ENCODE measurements around the gene CLDN6. TPM values are rescaled to one million over a fixed set of nuclear protein-coding genes. Genes with fewer than 3 reads are reported as not detected.
A peak's percentile ranks its signal among the peaks of the same experiment; 100 is the strongest.
"Not testable (repeated sequence)": the region's sequence is repeated elsewhere in the genome, so short reads cannot be mapped to it uniquely, and the experiment has no call there.

CLDN6 gene
- total RNA-seq, 1 experiment from 2014 or later: not detected

GRCh38 chr16:3056336-3057180 lies 38.6 kb upstream of the CLDN6 start:
- Histone ChIP-seq H3K27ac (no peak overlapping the region), H3K4me1 (peaks cover 20% of the 10 kb centered on the region), H3K4me3 (no peak overlapping the region), H3K36me3 (no peaks in the 10 kb centered on the region), H3K27me3 (no peaks in the 10 kb centered on the region), H3K9me3 (replicated peaks) (no peaks in the 10 kb centered on the region)
- DNase-seq: no peak

GRCh38 chr16:3055734-3056115 lies 37.7 kb upstream of the CLDN6 start:
- H3K4me1 ChIP-seq: peaks cover 12% of the 10 kb centered on the region
- not testable (repeated sequence) for H3K27me3 ChIP-seq; DNase-seq; H3K9me3 ChIP-seq (replicated peaks); H3K4me3 ChIP-seq; H3K36me3 ChIP-seq; H3K27ac ChIP-seq

GRCh38 chr16:3054965-3055733 lies 37.2 kb upstream of the CLDN6 start:
- DNase-seq: no peak
- H3K4me3 ChIP-seq: no peak overlapping the region

GRCh38 chr16:3053330-3053710 lies 35.3 kb upstream of the CLDN6 start:
- not testable (repeated sequence) for DNase-seq; H3K4me1 ChIP-seq; H3K9me3 ChIP-seq (replicated peaks); H3K27me3 ChIP-seq; H3K4me3 ChIP-seq; H3K27ac ChIP-seq; H3K36me3 ChIP-seq

More at GRCh38 chr16:3054965-3055733, 37.2 kb upstream of the CLDN6 start:
- Histone ChIP-seq H3K9me3 (replicated peaks) (no peaks in the 10 kb centered on the region), H3K36me3 (no peaks in the 10 kb centered on the region), H3K27me3 (no peaks in the 10 kb centered on the region), H3K27ac (no peak overlapping the region), H3K4me1 (peaks cover 7% of the 10 kb centered on the region)

GRCh38 chr16:3052571-3053329 lies 34.8 kb upstream of the CLDN6 start:
- not testable (repeated sequence) for H3K4me1 ChIP-seq; H3K4me3 ChIP-seq; H3K27me3 ChIP-seq; H3K36me3 ChIP-seq; H3K9me3 ChIP-seq (replicated peaks); H3K27ac ChIP-seq; DNase-seq

GRCh38 chr16:3051494-3051893 lies 33.5 kb upstream of the CLDN6 start:
- no peaks in the 10 kb centered on the region for H3K9me3 ChIP-seq (replicated peaks)
- H3K4me3 ChIP-seq: no peak overlapping the region
- H3K27me3 ChIP-seq: peaks cover 5% of the 10 kb centered on the region
- DNase-seq: no peak
- H3K27ac ChIP-seq: no peak overlapping the region
- H3K36me3 ChIP-seq: no peaks in the 10 kb centered on the region
- H3K4me1 ChIP-seq: no peaks in the 10 kb centered on the region

- no peak for DNase-seq
- H3K36me3 ChIP-seq: no peaks in the 10 kb centered on the region
These were observed 33.0 kb upstream of the CLDN6 start for GRCh38 chr16:3051009-3051408.

GRCh38 chr16:3050487-3050886 lies 32.5 kb upstream of the CLDN6 start:
- H3K27ac ChIP-seq: no peak overlapping the region
- H3K9me3 ChIP-seq (replicated peaks): no peaks in the 10 kb centered on the region
- no peaks in the 10 kb centered on the region for H3K4me1 ChIP-seq
- peaks cover 5% of the 10 kb centered on the region for H3K27me3 ChIP-seq
- DNase-seq: no peak
- H3K36me3 ChIP-seq: no peaks in the 10 kb centered on the region
- H3K4me3 ChIP-seq: no peak overlapping the region

More at GRCh38 chr16:3051009-3051408, 33.0 kb upstream of the CLDN6 start:
- Histone ChIP-seq H3K27me3 (peaks cover 5% of the 10 kb centered on the region), H3K9me3 (replicated peaks) (no peaks in the 10 kb centered on the region), H3K4me1 (no peaks in the 10 kb centered on the region), H3K27ac (no peak overlapping the region), H3K4me3 (no peak overlapping the region)

GRCh38 chr16:3049921-3050481 lies 32.0 kb upstream of the CLDN6 start:
- Histone ChIP-seq H3K4me1 (no peaks in the 10 kb centered on the region), H3K4me3 (no peak overlapping the region), H3K9me3 (replicated peaks) (no peaks in the 10 kb centered on the region), H3K36me3 (no peaks in the 10 kb centered on the region), H3K27ac (no peak overlapping the region), H3K27me3 (peaks cover 5% of the 10 kb centered on the region)
- DNase-seq: no peak

GRCh38 chr16:3047387-3047720 lies 29.4 kb upstream of the CLDN6 start:
- no peak overlapping the region for H3K4me3 ChIP-seq

GRCh38 chr16:3046641-3047386 lies 28.8 kb upstream of the CLDN6 start:
- no peaks in the 10 kb centered on the region for H3K4me1 ChIP-seq
- no peak overlapping the region for H3K4me3 ChIP-seq
- H3K27ac ChIP-seq: no peak overlapping the region
- no peaks in the 10 kb centered on the region for H3K36me3 ChIP-seq
- DNase-seq: no peak
- peaks cover 5% of the 10 kb centered on the region for H3K27me3 ChIP-seq
- no peaks in the 10 kb centered on the region for H3K9me3 ChIP-seq (replicated peaks)

More at GRCh38 chr16:3047387-3047720, 29.4 kb upstream of the CLDN6 start:
- Histone ChIP-seq H3K36me3 (no peaks in the 10 kb centered on the region), H3K27me3 (peaks cover 5% of the 10 kb centered on the region), H3K4me1 (no peaks in the 10 kb centered on the region), H3K9me3 (replicated peaks) (no peaks in the 10 kb centered on the region), H3K27ac (no peak overlapping the region)
- no peak for DNase-seq

- peak within 1 kb of the TSS; percentile 65 for H3K4me3 ChIP-seq
- H3K27ac ChIP-seq: no peak within 1 kb of the TSS
- DNase-seq: peak; percentile 39 to 52
- peaks cover 7% of the 10 kb centered on the region for H3K27me3 ChIP-seq
- no peaks in the 10 kb centered on the region for H3K9me3 ChIP-seq (replicated peaks)
- H3K36me3 ChIP-seq: no peaks in the 10 kb centered on the region
- H3K4me1 ChIP-seq: no peaks in the 10 kb centered on the region
These were observed 28.0 kb upstream of the CLDN6 start, which contains the start of gene MMP25 for GRCh38 chr16:3045758-3046640. TSS of gene MMP25 (plus strand) at chr16:3046561. CDS start at chr16:3046918, 357 bp downstream.

GRCh38 chr16:3044708-3045107 lies 26.7 kb upstream of the CLDN6 start:
- H3K4me1 ChIP-seq: no peaks in the 10 kb centered on the region
- no peak overlapping the region for H3K27ac ChIP-seq
- H3K36me3 ChIP-seq: no peaks in the 10 kb centered on the region
- H3K9me3 ChIP-seq (replicated peaks): no peaks in the 10 kb centered on the region
- peaks cover 8% of the 10 kb centered on the region for H3K27me3 ChIP-seq
- no peak for DNase-seq
- H3K4me3 ChIP-seq: peak overlapping the region; percentile 65; the same call in 1 of the 2 replicates

Data from SJCRH30 (cell line).